ENCODE results near the gene GLRX.
A peak's percentile ranks its signal among the peaks of the same experiment; 100 is the strongest.

The GLRX gene

GRCh38 chr5:95777441-95777840 lies 45.1 kb downstream of the GLRX start:
- WGBS, result 93% methylated on average over 3 of the region's 3 CpGs
- no peak overlapping the region for H2BK120ac ChIP-seq (ENCODE audit: low read depth, low read length)
- no peak overlapping the region for H2BK15ac ChIP-seq (ENCODE audit: low read depth, poor library complexity, severe bottlenecking)

GRCh38 chr5:95773335-95774059 lies 49.0 kb downstream of the GLRX start:
- 44% methylated on average over 3 of the region's 3 CpGs for WGBS
- Histone ChIP-seq H4K8ac (ENCODE audit: low read length) (peak overlapping the region; percentile 67), H3K9ac (ENCODE audit: low read length) (no peak overlapping the region), H2BK5ac (ENCODE audit: low read depth, low read length, poor library complexity, severe bottlenecking) (no peak overlapping the region), H2AFZ (ENCODE audit: low read depth, low read length) (no peak overlapping the region), H3K27me3 (ENCODE audit: control insufficient read depth in 1 of 2, insufficient read depth in 1 of 2, low read length in 2 of 2) (no peaks in the 10 kb centered on the region), H3K79me1 (replicated peaks; ENCODE audit: low read length, poor library complexity, severe bottlenecking) (peaks cover 13% of the 10 kb centered on the region), H2BK15ac (ENCODE audit: low read depth, poor library complexity, severe bottlenecking) (no peak overlapping the region), H2AK5ac (ENCODE audit: low read length, severe bottlenecking) (peak overlapping the region; percentile 51), H3K36me3 (ENCODE audit: control insufficient read depth in 1 of 2, insufficient read depth in 2 of 2, low read depth in 1 of 2, low read length in 2 of 2) (peaks cover 17 to 47% of the 10 kb centered on the region in 2 experiments), H3K14ac (ENCODE audit: low read length in 2 of 2) (peak overlapping the region in 1 of 2 experiments; percentile 44), H3K4me1 (ENCODE audit: control insufficient read depth, insufficient read depth, low read depth, low read length) (peaks cover 5% of the 10 kb centered on the region), H4K91ac (ENCODE audit: low read length) (peak overlapping the region; percentile 73), H3K18ac (ENCODE audit: low read depth in 1 of 2, low read length in 2 of 2) (peak overlapping the region; percentile 34 to 44), H3K4me3 (ENCODE audit: insufficient read depth in 1 of 2, low read depth in 1 of 2, low read length in 2 of 2) (no peak overlapping the region), H3K4me2 (ENCODE audit: low read length, poor library complexity, severe bottlenecking) (no peak overlapping the region), H3K23ac (ENCODE audit: low read length in 2 of 2) (no peak overlapping the region), H3K4ac (ENCODE audit: low read depth in 1 of 2, low read length in 2 of 2) (peak overlapping the region in 1 of 2 experiments; percentile 24), H2BK120ac (ENCODE audit: low read depth, low read length) (no peak overlapping the region), H3K27ac (ENCODE audit: low read length, poor library complexity, severe bottlenecking) (peak overlapping the region; percentile 76), H3K9me3 (ENCODE audit: control insufficient read depth, low read length) (no peaks in the 10 kb centered on the region), H2BK12ac (ENCODE audit: low read length in 2 of 2) (peak overlapping the region; percentile 51 to 82)
- DNase-seq, result peak; percentile 75

More at GRCh38 chr5:95777441-95777840, 45.1 kb downstream of the GLRX start:
- H3K4me1 ChIP-seq (ENCODE audit: control insufficient read depth, insufficient read depth, low read depth, low read length), result peaks cover 11% of the 10 kb centered on the region
- H3K27ac ChIP-seq (ENCODE audit: low read length, poor library complexity, severe bottlenecking), result no peak overlapping the region
- H3K79me1 ChIP-seq (replicated peaks; ENCODE audit: low read length, poor library complexity, severe bottlenecking), result peaks cover 6% of the 10 kb centered on the region
- H3K4me3 ChIP-seq (ENCODE audit: insufficient read depth in 1 of 2, low read depth in 1 of 2, low read length in 2 of 2), result no peak overlapping the region
- no peak overlapping the region for H3K4me2 ChIP-seq (ENCODE audit: low read length, poor library complexity, severe bottlenecking)
- no peaks in the 10 kb centered on the region for H3K27me3 ChIP-seq (ENCODE audit: control insufficient read depth in 1 of 2, insufficient read depth in 1 of 2, low read length in 2 of 2)
- no peak overlapping the region for H3K4ac ChIP-seq (ENCODE audit: low read depth in 1 of 2, low read length in 2 of 2)
- H3K23ac ChIP-seq (ENCODE audit: low read length in 2 of 2), result no peak overlapping the region
- H3K36me3 ChIP-seq (ENCODE audit: control insufficient read depth in 1 of 2, insufficient read depth in 2 of 2, low read depth in 1 of 2, low read length in 2 of 2), result peaks cover 17 to 22% of the 10 kb centered on the region in 2 experiments
- no peak overlapping the region for H2BK12ac ChIP-seq (ENCODE audit: low read length in 2 of 2)
- DNase-seq, result no peak
- H2BK5ac ChIP-seq (ENCODE audit: low read depth, low read length, poor library complexity, severe bottlenecking), result no peak overlapping the region
- no peaks in the 10 kb centered on the region for H3K9me3 ChIP-seq (ENCODE audit: control insufficient read depth, low read length)
- H4K91ac ChIP-seq (ENCODE audit: low read length), result no peak overlapping the region
- no peak overlapping the region for H3K18ac ChIP-seq (ENCODE audit: low read depth in 1 of 2, low read length in 2 of 2)
- no peak overlapping the region for H3K9ac ChIP-seq (ENCODE audit: low read length)
- no peak overlapping the region for H4K8ac ChIP-seq (ENCODE audit: low read length)
- no peak overlapping the region for H2AK5ac ChIP-seq (ENCODE audit: low read length, severe bottlenecking)
- H3K14ac ChIP-seq (ENCODE audit: low read length in 2 of 2), result no peak overlapping the region
- H2AFZ ChIP-seq (ENCODE audit: low read depth, low read length), result no peak overlapping the region

DNA sequence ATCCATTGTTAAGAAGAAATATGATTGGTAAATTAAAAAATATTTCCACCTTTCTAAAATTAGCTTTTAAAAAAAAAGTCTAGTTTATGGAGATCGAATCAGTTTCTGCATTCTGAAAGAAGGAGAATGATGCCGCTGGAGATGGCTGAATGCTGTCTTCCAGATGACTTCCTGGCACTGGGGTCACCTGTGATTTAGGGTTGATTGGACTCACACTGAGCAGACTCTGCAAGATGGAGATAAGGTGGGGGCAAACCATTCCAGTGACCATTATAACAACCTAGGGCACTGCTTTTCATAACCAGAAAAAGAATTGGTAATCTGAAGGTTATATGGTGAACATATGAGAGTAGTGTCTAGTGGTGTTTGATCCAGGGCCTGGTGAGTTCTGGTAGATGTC lies 50.6 kb downstream of the GLRX start:
- H4K91ac ChIP-seq (ENCODE audit: low read length), result no peak overlapping the region
- no peak overlapping the region for H2BK120ac ChIP-seq (ENCODE audit: low read depth, low read length)
- no peak overlapping the region for H3K4ac ChIP-seq (ENCODE audit: low read depth in 1 of 2, low read length in 2 of 2)
- no peaks in the 10 kb centered on the region for H3K9me3 ChIP-seq (ENCODE audit: control insufficient read depth, low read length)
- H2AFZ ChIP-seq (ENCODE audit: low read depth, low read length), result no peak overlapping the region
- peak overlapping the region; percentile 44 for H2AK5ac ChIP-seq (ENCODE audit: low read length, severe bottlenecking)
- H3K27ac ChIP-seq (ENCODE audit: low read length, poor library complexity, severe bottlenecking), result no peak overlapping the region
- no peak overlapping the region for H2BK5ac ChIP-seq (ENCODE audit: low read depth, low read length, poor library complexity, severe bottlenecking)
- H3K4me1 ChIP-seq (ENCODE audit: control insufficient read depth, insufficient read depth, low read depth, low read length), result peaks cover 5% of the 10 kb centered on the region
- 100% methylated on average over 2 of the region's 2 CpGs for WGBS
- no peak for DNase-seq
- H3K4me2 ChIP-seq (ENCODE audit: low read length, poor library complexity, severe bottlenecking), result no peak overlapping the region
- no peak overlapping the region for H2BK15ac ChIP-seq (ENCODE audit: low read depth, poor library complexity, severe bottlenecking)
- H3K4me3 ChIP-seq (ENCODE audit: insufficient read depth in 1 of 2, low read depth in 1 of 2, low read length in 2 of 2), result no peak overlapping the region
- H3K36me3 ChIP-seq (ENCODE audit: control insufficient read depth in 1 of 2, insufficient read depth in 2 of 2, low read depth in 1 of 2, low read length in 2 of 2), result peaks cover 17 to 58% of the 10 kb centered on the region in 2 experiments
- H3K27me3 ChIP-seq (ENCODE audit: control insufficient read depth in 1 of 2, insufficient read depth in 1 of 2, low read length in 2 of 2), result no peaks in the 10 kb centered on the region
- no peak overlapping the region for H3K23ac ChIP-seq (ENCODE audit: low read length in 2 of 2)
- H2BK12ac ChIP-seq (ENCODE audit: low read length in 2 of 2), result no peak overlapping the region
- H3K14ac ChIP-seq (ENCODE audit: low read length in 2 of 2), result no peak overlapping the region
- no peak overlapping the region for H4K8ac ChIP-seq (ENCODE audit: low read length)
- H3K18ac ChIP-seq (ENCODE audit: low read depth in 1 of 2, low read length in 2 of 2), result no peak overlapping the region
- no peak overlapping the region for H3K9ac ChIP-seq (ENCODE audit: low read length)
- H3K79me1 ChIP-seq (replicated peaks; ENCODE audit: low read length, poor library complexity, severe bottlenecking), result peaks cover 14% of the 10 kb centered on the region

- WGBS, result 89% methylated on average over 6 of the region's 8 CpGs
- Histone ChIP-seq H2AFZ (ENCODE audit: low read depth, low read length) (no peak overlapping the region), H3K23ac (ENCODE audit: low read length in 2 of 2) (no peak overlapping the region), H4K8ac (ENCODE audit: low read length) (no peak overlapping the region), H3K9me3 (ENCODE audit: control insufficient read depth, low read length) (no peaks in the 10 kb centered on the region), H3K9ac (ENCODE audit: low read length) (no peak overlapping the region), H3K4ac (ENCODE audit: low read depth in 1 of 2, low read length in 2 of 2) (no peak overlapping the region), H3K27me3 (ENCODE audit: control insufficient read depth in 1 of 2, insufficient read depth in 1 of 2, low read length in 2 of 2) (no peaks in the 10 kb centered on the region), H3K79me1 (replicated peaks; ENCODE audit: low read length, poor library complexity, severe bottlenecking) (peaks cover 15% of the 10 kb centered on the region), H4K91ac (ENCODE audit: low read length) (no peak overlapping the region), H3K27ac (ENCODE audit: low read length, poor library complexity, severe bottlenecking) (no peak overlapping the region), H2BK120ac (ENCODE audit: low read depth, low read length) (no peak overlapping the region), H2BK15ac (ENCODE audit: low read depth, poor library complexity, severe bottlenecking) (no peak overlapping the region), H3K36me3 (ENCODE audit: control insufficient read depth in 1 of 2, insufficient read depth in 2 of 2, low read depth in 1 of 2, low read length in 2 of 2) (peaks cover 22 to 63% of the 10 kb centered on the region in 2 experiments), H3K4me2 (ENCODE audit: low read length, poor library complexity, severe bottlenecking) (no peak overlapping the region), H3K4me1 (ENCODE audit: control insufficient read depth, insufficient read depth, low read depth, low read length) (peaks cover 5% of the 10 kb centered on the region), H2BK5ac (ENCODE audit: low read depth, low read length, poor library complexity, severe bottlenecking) (no peak overlapping the region), H3K14ac (ENCODE audit: low read length in 2 of 2) (no peak overlapping the region), H3K18ac (ENCODE audit: low read depth in 1 of 2, low read length in 2 of 2) (no peak overlapping the region), H2BK12ac (ENCODE audit: low read length in 2 of 2) (no peak overlapping the region), H3K4me3 (ENCODE audit: insufficient read depth in 1 of 2, low read depth in 1 of 2, low read length in 2 of 2) (no peak overlapping the region), H2AK5ac (ENCODE audit: low read length, severe bottlenecking) (no peak overlapping the region)
- DNase-seq, result no peak
Observed at GRCh38 chr5:95770830-95771708, 51.5 kb downstream of the GLRX start.

All from mesenchymal stem cell (in vitro differentiated cells and primary cell).